GM23338 (cell line): ENCODE data around the gene AMPH. TPM values are rescaled to one million over a fixed set of nuclear protein-coding genes. Genes with fewer than 3 reads are reported as not detected.

ENCODE experiments used
- ATAC-seq: fragments of 200-7000 bp; cut with Tn5 transposase; 3 replicates; pipeline ENCODE4 v1.9.1; 2020
- DNase-seq: peaks from one replicate; pipeline ENCODE4 v3.0.0-alpha.2; 2015; ENCODE audit warnings: low spot score
- H2AFZ ChIP-seq: fragments of 200-600 bp; sonication (generic); 2 replicates; pipeline ENCODE4 v1.8.0; 2016; ENCODE audit warnings: antibody characterized with exemption, mild to moderate bottlenecking, moderate library complexity
- H3F3A ChIP-seq: fragments of 200-600 bp; sonication (generic); replicated peaks from 2 replicates; pipeline ENCODE4 v1.8.0; 2017; ENCODE audit warnings: antibody characterized with exemption, mixed run types, low read depth
- H3K27ac ChIP-seq: fragments of 200-600 bp; sonication (generic); 2 replicates; pipeline ENCODE4 v1.6.1; 2016; ENCODE audit warnings: low read depth
- H3K27me3 ChIP-seq: fragments of 200-600 bp; sonication (generic); 2 replicates; pipeline ENCODE4 v1.8.0; 2016; ENCODE audit warnings: mild to moderate bottlenecking, mixed run types, moderate library complexity; ENCODE audit not compliant: insufficient read depth
- H3K36me3 ChIP-seq: fragments of 200-600 bp; sonication (generic); 2 replicates; pipeline ENCODE4 v1.8.0; 2016; ENCODE audit warnings: mild to moderate bottlenecking; ENCODE audit not compliant: insufficient read depth
- H3K4me1 ChIP-seq: fragments of 200-600 bp; sonication (generic); 2 replicates; pipeline ENCODE4 v1.8.0; 2016; ENCODE audit warnings: mild to moderate bottlenecking, moderate library complexity; ENCODE audit not compliant: insufficient read depth
- H3K4me2 ChIP-seq: fragments of 200-600 bp; sonication (generic); 2 replicates; pipeline ENCODE4 v1.7.1; 2017; ENCODE audit warnings: mixed run types
- H3K4me3 ChIP-seq: fragments of 200-600 bp; sonication (generic); 2 replicates; pipeline ENCODE4 v1.6.1; 2016; ENCODE audit warnings: mixed run types
- H3K79me2 ChIP-seq: fragments of 200-600 bp; sonication (generic); replicated peaks from 2 replicates; pipeline ENCODE4 v1.8.0; 2017; ENCODE audit warnings: mild to moderate bottlenecking; ENCODE audit not compliant: insufficient read depth
- H3K9me2 ChIP-seq: fragments of 200-600 bp; sonication (generic); 2 replicates; pipeline ENCODE4 v1.8.0; 2017; ENCODE audit not compliant: insufficient read depth
- H4K20me1 ChIP-seq: fragments of 200-600 bp; sonication (generic); replicated peaks from 2 replicates; pipeline ENCODE4 v1.8.0; 2017; ENCODE audit warnings: mild to moderate bottlenecking; ENCODE audit not compliant: insufficient read depth
- H3K27ac Mint-ChIP-seq: 2 replicates; pipeline ENCODE4 v1.8.0; 2020; ENCODE audit warnings: inconsistent platforms, mild to moderate bottlenecking, moderate library complexity, mixed read lengths
- H3K27me3 Mint-ChIP-seq: 3 replicates; pipeline ENCODE4 v1.8.0; 2022; ENCODE audit warnings: low read depth, mild to moderate bottlenecking, moderate library complexity, mixed read lengths, inconsistent platforms; ENCODE audit not compliant: insufficient read depth, poor library complexity
- H3K36me3 Mint-ChIP-seq: 3 replicates; pipeline ENCODE4 v1.8.0; 2021; ENCODE audit warnings: low read depth, mild to moderate bottlenecking, inconsistent platforms, moderate library complexity, mixed read lengths
- H3K4me1 Mint-ChIP-seq: 3 replicates; pipeline ENCODE4 v1.8.0; 2020; ENCODE audit warnings: mild to moderate bottlenecking, inconsistent platforms, mixed read lengths
- H3K4me3 Mint-ChIP-seq: 3 replicates; pipeline ENCODE4 v1.8.0; 2021; ENCODE audit warnings: moderate library complexity, mild to moderate bottlenecking, inconsistent platforms, mixed read lengths
- H3K9me3 Mint-ChIP-seq: 3 replicates; pipeline ENCODE4 v1.8.0; 2020; ENCODE audit warnings: moderate library complexity, mild to moderate bottlenecking, inconsistent platforms, mixed read lengths
- CREB1 ChIP-seq: fragments of 250-450 bp; sonication (Bioruptor Pico); IDR thresholded peaks from 2 replicates; pipeline ENCODE4 v1.5.0; 2020; ENCODE audit warnings: low read depth, mild to moderate bottlenecking, moderate library complexity
- CTCF ChIP-seq, 2 experiments: fragments of 200-600 bp in 1 of 2; sonication (generic) in 1 of 2; conservative IDR thresholded peaks; 2 replicates each; pipeline versions ENCODE4 v1.5.1 to v1.6.1; 2016 to 2017; ENCODE audit warnings: antibody characterized with exemption in 2 of 2, low read depth in 2 of 2, mild to moderate bottlenecking in 2 of 2, moderate library complexity in 1 of 2
- ETS1 ChIP-seq: IDR thresholded peaks from 2 replicates; pipeline ENCODE4 v1.6.1; 2016; ENCODE audit warnings: antibody characterized with exemption
- EZH2 ChIP-seq: fragments of 200-600 bp; sonication (generic); IDR thresholded peaks from one replicate; pipeline ENCODE4 v1.8.0; 2017; ENCODE audit warnings: antibody characterized with exemption, mild to moderate bottlenecking, low read depth; ENCODE audit not compliant: unreplicated experiment
- EZH2phosphoT487 ChIP-seq: fragments of 200-600 bp; sonication (generic); IDR thresholded peaks from one replicate; pipeline ENCODE4 v1.8.1; 2018; ENCODE audit warnings: antibody characterized with exemption; ENCODE audit not compliant: unreplicated experiment
- JUNB ChIP-seq: IDR thresholded peaks from one replicate; pipeline ENCODE4 v1.6.1; 2016; ENCODE audit warnings: antibody characterized with exemption; ENCODE audit not compliant: unreplicated experiment
- NANOG ChIP-seq: IDR thresholded peaks from 2 replicates; pipeline ENCODE4 v1.6.1; 2016; ENCODE audit warnings: antibody characterized with exemption, borderline replicate concordance
- POLR2AphosphoS5 ChIP-seq: IDR thresholded peaks from 2 replicates; pipeline ENCODE4 v1.6.1; 2016; ENCODE audit warnings: antibody characterized with exemption, low read depth
- REST ChIP-seq: IDR thresholded peaks from one replicate; pipeline ENCODE4 v1.6.1; 2018; ENCODE audit warnings: antibody characterized with exemption; ENCODE audit not compliant: unreplicated experiment
- STAT1 ChIP-seq: IDR thresholded peaks from one replicate; pipeline ENCODE4 v1.6.1; 2016; ENCODE audit warnings: antibody characterized with exemption; ENCODE audit not compliant: unreplicated experiment
- ZNF114 ChIP-seq: fragments of 250-450 bp; sonication (Bioruptor Pico); IDR thresholded peaks from 2 replicates; pipeline ENCODE4 v1.5.0; 2020; ENCODE audit warnings: mild to moderate bottlenecking, moderate library complexity
- ZNF331 ChIP-seq: fragments of 250-450 bp; sonication (Bioruptor Pico); IDR thresholded peaks from 2 replicates; pipeline ENCODE4 v1.5.0; 2020; ENCODE audit warnings: low read depth, mild to moderate bottlenecking, moderate library complexity
- ZNF462 ChIP-seq: fragments of 250-450 bp; sonication (Bioruptor Pico); IDR thresholded peaks from 2 replicates; pipeline ENCODE4 v1.5.0; 2020; ENCODE audit warnings: mild to moderate bottlenecking, moderate library complexity
- polyA plus RNA-seq: library from polyadenylated mRNA; unstranded; fragments of >200 nt; fragmentation: Nextera tagmentation; extraction: Ambion mirVana; gene quantifications from 2 replicates; pipeline ENCODE4 v1.2.1, GENCODE V29; 2016
- total RNA-seq: library from RNA; depleted of rRNA; stranded (reverse); fragments of >200 nt; shearing (Covaris generic); gene quantifications from 2 replicates; pipeline ENCODE4 v1.2.3, GENCODE V29; 2014

Gene AMPH
- total and polyA plus RNA-seq, 2 experiments from 2014 or later: 4.8 to 10.2 TPM

GRCh38 chr7:38452681-38453108 is 178.5 kb downstream of the AMPH start:
- Histone ChIP-seq H3F3A (no peaks in the 10 kb centered on the region), H4K20me1 (no peaks in the 10 kb centered on the region), H3K4me2 (no peak overlapping the region), H3K79me2 (no peaks in the 10 kb centered on the region), H3K4me3 (no peak overlapping the region), H3K4me1 (no peaks in the 10 kb centered on the region), H3K27ac (no peak overlapping the region), H3K9me2 (no peaks in the 10 kb centered on the region; the same call in 1 of the 2 replicates), H3K27me3 (no peaks in the 10 kb centered on the region), H2AFZ (no peak overlapping the region), H3K36me3 (no peaks in the 10 kb centered on the region)
- Mint-ChIP-seq H3K36me3 (no peaks in the 10 kb centered on the region), H3K27ac (no peak overlapping the region), H3K4me1 (peaks cover 11% of the 10 kb centered on the region; the same call in 2 of the 3 replicates), H3K4me3 (no peak overlapping the region), H3K27me3 (no peaks in the 10 kb centered on the region), H3K9me3 (no peaks in the 10 kb centered on the region)
- ATAC-seq (no peak), DNase-seq (no peak)
- TF ChIP-seq JUNB (no peak), CREB1 (CRISPR knock-in tag) (no peak), POLR2AphosphoS5 (no peak), EZH2 (no peak), ZNF114 (CRISPR knock-in tag) (no peak), ZNF462 (CRISPR knock-in tag) (no peak), STAT1 (no peak), CTCF (conservative IDR thresholded peaks at IDR 0.05; ENCODE audit: low read depth in 2 of 2) (no peak), ZNF331 (CRISPR knock-in tag) (no peak), ETS1 (no peak), NANOG (no peak), EZH2phosphoT487 (no peak), REST (no peak)
